A549 (cell line): ENCODE results near the gene BTAF1.

ENCODE experiments used
- CTCF ChIP-seq: fragments of >200 bp; sonication (Bioruptor Twin); formaldehyde crosslinking; IDR thresholded peaks from 3 replicates; pipeline ENCODE4 v1.5.1; 2016
- ESRRA ChIP-seq: fragments of 150-350 bp; IDR thresholded peaks from 2 replicates; pipeline ENCODE4 v1.6.1; 2014; ENCODE audit warnings: mild to moderate bottlenecking, low read length, borderline replicate concordance
- JUN ChIP-seq, 2 experiments: fragments of >200 bp; sonication (Bioruptor Twin); formaldehyde crosslinking; IDR thresholded peaks; 2 replicates in 1 of 2; 3 replicates in 1 of 2; pipeline ENCODE4 v1.6.1; 2016 to 2017
- MAX ChIP-seq: IDR thresholded peaks from 2 replicates; pipeline ENCODE4 v1.6.1; 2012
- POLR2A ChIP-seq: IDR thresholded peaks from 2 replicates; pipeline ENCODE4 v1.6.1; 2012; ENCODE audit warnings: mild to moderate bottlenecking, low read length
- RCOR1 ChIP-seq: fragments of 150-350 bp; IDR thresholded peaks from 2 replicates; pipeline ENCODE4 v1.6.1; 2014; ENCODE audit warnings: antibody characterized with exemption, low read length, low read depth
- REST ChIP-seq: fragments of 200-600 bp; sonication (generic); IDR thresholded peaks from 2 replicates; pipeline ENCODE4 v1.6.1; 2016; ENCODE audit warnings: antibody characterized with exemption, mild to moderate bottlenecking, moderate library complexity
- RFX5 ChIP-seq: fragments of 450-650 bp; IDR thresholded peaks from 2 replicates; pipeline ENCODE4 v1.7.1; 2014; ENCODE audit warnings: antibody characterized with exemption, mild to moderate bottlenecking, moderate library complexity
- USF2 ChIP-seq: fragments of 450-650 bp; IDR thresholded peaks from 2 replicates; pipeline ENCODE4 v1.6.1; 2014; ENCODE audit warnings: antibody characterized with exemption

- TF ChIP-seq CTCF (no peak), JUN (IDR thresholded peaks at IDR 0.05) (no peak), USF2 (no peak), MAX (no peak), RCOR1 (no peak), POLR2A (no peak), RFX5 (no peak), REST (no peak), ESRRA (no peak)
These were observed 153.2 kb downstream of the BTAF1 start for GRCh38 chr10:92076722-92077121.
